SU-DHL-6 (cell line): Measurements from ENCODE around the gene KREMEN1.

Experiments used
- H2AFZ ChIP-seq: fragments of 200-600 bp; sonication (generic); 2 replicates; pipeline ENCODE4 v1.6.1; 2014; ENCODE audit warnings: low read depth, mild to moderate bottlenecking, moderate library complexity, mixed read lengths, antibody characterized with exemption, low read length; ENCODE audit not compliant: severe bottlenecking
- H3F3A ChIP-seq: fragments of 200-600 bp; shearing (Covaris generic); 2 replicates; pipeline ENCODE4 v1.6.0; 2016; ENCODE audit warnings: antibody characterized with exemption, mild to moderate bottlenecking; ENCODE audit not compliant: insufficient read depth
- H3K27ac ChIP-seq: fragments of 200-600 bp; sonication (generic); 2 replicates; pipeline ENCODE4 v1.5.1; 2016; ENCODE audit warnings: low read depth, mild to moderate bottlenecking, low read length, moderate library complexity, mixed read lengths
- H3K27me3 ChIP-seq: fragments of 200-600 bp; sonication (generic), shearing (Covaris generic); 2 replicates; pipeline ENCODE4 v1.6.0; 2014; ENCODE audit warnings: mild to moderate bottlenecking, low read length
- H3K36me3 ChIP-seq: fragments of 200-600 bp; sonication (generic); 2 replicates; pipeline ENCODE4 v1.6.1; 2014; ENCODE audit warnings: mild to moderate bottlenecking, low read length, mixed read lengths
- H3K4me2 ChIP-seq: fragments of 300-600, 200-600 bp; shearing (Covaris generic), sonication (generic); 2 replicates; pipeline ENCODE4 v1.6.0; 2014; ENCODE audit warnings: low read length, low read depth, mild to moderate bottlenecking; ENCODE audit not compliant: poor library complexity, severe bottlenecking
- H3K4me3 ChIP-seq: fragments of 200-600 bp; sonication (generic); 2 replicates; pipeline ENCODE4 v1.5.1; 2014; ENCODE audit warnings: antibody characterized with exemption, low read length, mild to moderate bottlenecking, mixed read lengths; ENCODE audit not compliant: insufficient read depth, poor library complexity, severe bottlenecking
- H3K79me2 ChIP-seq: fragments of 200-600 bp; sonication (generic); 2 replicates; pipeline ENCODE4 v1.6.1; 2014; ENCODE audit warnings: mild to moderate bottlenecking, low read length, moderate library complexity; ENCODE audit not compliant: insufficient read depth
- H3K9ac ChIP-seq: fragments of 200-600 bp; sonication (generic); 2 replicates; pipeline ENCODE4 v1.7.0; 2014; ENCODE audit warnings: mild to moderate bottlenecking, low read length
- H3K9me2 ChIP-seq: fragments of 200-600 bp; sonication (generic); replicated peaks from 2 replicates; pipeline ENCODE4 v1.6.1; 2014; ENCODE audit warnings: low read length; ENCODE audit not compliant: insufficient read depth
- H3K9me3 ChIP-seq: fragments of 200-600 bp; sonication (generic); 2 replicates; pipeline ENCODE4 v1.6.1; 2014; ENCODE audit warnings: low read length, mixed read lengths; ENCODE audit not compliant: insufficient read depth
- H4K20me1 ChIP-seq: fragments of 200-600 bp; sonication (generic); 2 replicates; pipeline ENCODE4 v1.6.1; 2014; ENCODE audit warnings: low read depth, mild to moderate bottlenecking, antibody characterized with exemption, low read length, moderate library complexity, mixed read lengths
- CTCF ChIP-seq: fragments of 200-600 bp; sonication (generic); IDR thresholded peaks from one replicate; pipeline ENCODE4 v1.5.1; 2017; ENCODE audit warnings: antibody characterized with exemption, mild to moderate bottlenecking, low read length, moderate library complexity; ENCODE audit not compliant: insufficient read depth, poor library complexity, severe bottlenecking
- EZH2phosphoT487 ChIP-seq: fragments of 200-600 bp; sonication (generic), shearing (Covaris generic); conservative IDR thresholded peaks from 2 replicates; pipeline ENCODE4 v1.6.1; 2018; ENCODE audit warnings: mild to moderate bottlenecking, antibody characterized with exemption, low read length, moderate library complexity, mixed read lengths

The KREMEN1 gene

DNA sequence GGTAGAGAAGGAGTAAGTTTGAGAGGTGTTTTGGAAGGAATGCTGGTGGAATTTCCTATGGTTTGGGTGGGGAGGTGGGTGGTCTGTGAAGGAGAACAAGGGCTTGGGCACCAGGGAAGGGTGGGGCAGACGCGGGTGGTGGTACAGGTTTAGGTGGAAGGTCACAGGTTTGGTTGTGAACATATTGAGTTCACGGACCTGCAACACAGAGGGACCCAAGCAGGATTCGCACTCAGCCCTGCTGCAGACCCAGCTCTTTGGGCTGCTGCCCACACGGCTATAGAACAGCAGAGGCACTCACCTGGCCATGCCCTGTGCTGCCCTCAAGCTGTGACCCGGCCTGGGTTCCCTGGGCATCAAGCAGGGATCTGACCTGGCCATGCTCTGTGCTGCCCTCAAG is 99.4 kb downstream of the KREMEN1 start:
- Histone ChIP-seq H3K27ac (no peak overlapping the region), H3K9ac (no peak overlapping the region), H3F3A (no peaks in the 10 kb centered on the region), H2AFZ (no peak overlapping the region), H3K4me3 (no peak overlapping the region), H3K9me3 (no peaks in the 10 kb centered on the region), H3K9me2 (no peaks in the 10 kb centered on the region), H3K79me2 (no peaks in the 10 kb centered on the region), H3K27me3 (no peaks in the 10 kb centered on the region), H3K4me2 (no peak overlapping the region), H4K20me1 (no peaks in the 10 kb centered on the region), H3K36me3 (no peaks in the 10 kb centered on the region)
- TF ChIP-seq EZH2phosphoT487 (no peak), CTCF (no peak)

GRCh38 chr22:29175312-29175835 is 102.5 kb downstream of the KREMEN1 start:
- Histone ChIP-seq H3K79me2 (no peaks in the 10 kb centered on the region), H3K9me3 (no peaks in the 10 kb centered on the region), H3K27ac (no peak overlapping the region), H3K4me2 (no peak overlapping the region), H3F3A (no peaks in the 10 kb centered on the region), H3K9me2 (no peaks in the 10 kb centered on the region), H3K4me3 (no peak overlapping the region), H3K36me3 (no peaks in the 10 kb centered on the region), H2AFZ (no peak overlapping the region), H3K27me3 (no peaks in the 10 kb centered on the region), H4K20me1 (no peaks in the 10 kb centered on the region), H3K9ac (no peak overlapping the region)
- TF ChIP-seq EZH2phosphoT487 (no peak), CTCF (no peak)

DNA sequence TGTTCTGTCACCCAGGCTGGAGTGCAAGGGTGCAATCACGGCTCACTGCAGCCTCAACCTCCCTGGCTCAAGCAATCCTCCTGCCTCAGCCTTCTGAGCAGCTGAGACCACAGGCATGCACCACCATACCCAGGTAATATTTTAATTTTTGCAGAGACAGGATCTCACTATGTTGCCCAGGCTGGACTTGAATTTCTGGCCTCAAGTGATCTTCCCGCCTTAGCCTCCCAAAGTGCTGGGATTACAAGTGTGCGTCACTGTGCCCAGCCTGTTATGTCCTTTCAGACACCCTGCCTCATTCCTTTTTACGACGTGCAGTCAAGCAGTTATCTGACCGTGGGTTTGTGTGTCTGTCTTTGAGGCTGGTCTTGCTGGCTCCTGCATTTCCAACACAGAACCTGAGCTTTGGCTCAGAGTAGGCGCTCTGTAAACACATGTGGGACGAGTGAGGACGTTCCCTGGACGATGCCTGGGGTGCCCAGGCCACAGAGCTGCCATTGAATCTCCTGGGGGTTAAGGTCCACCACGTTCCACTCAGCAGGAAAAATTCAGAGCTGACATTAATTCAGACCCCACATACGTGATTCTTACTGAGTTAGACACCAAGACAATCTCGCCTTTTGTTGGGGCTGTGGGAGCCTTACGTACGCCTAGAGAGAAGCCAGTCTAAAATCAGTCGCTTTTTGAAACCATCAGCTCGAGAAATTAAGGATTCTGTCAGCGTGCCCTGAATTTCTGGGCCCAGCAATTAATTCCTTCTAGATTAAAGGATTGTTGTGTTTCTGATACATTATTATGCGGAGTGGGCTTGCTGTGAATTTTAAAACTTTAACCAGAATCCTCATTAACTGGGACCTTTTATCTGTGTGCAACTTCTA is 111.4 kb downstream of the KREMEN1 start:
- no peak for TF ChIP-seq CTCF
- no peak for TF ChIP-seq EZH2phosphoT487

More for the DNA sequence above, 111.4 kb downstream of the KREMEN1 start:
- Histone ChIP-seq H3K4me3 (no peak overlapping the region), H2AFZ (no peak overlapping the region), H3K9ac (no peak overlapping the region), H3K79me2 (no peaks in the 10 kb centered on the region), H3F3A (no peaks in the 10 kb centered on the region), H3K4me2 (no peak overlapping the region), H3K9me2 (no peaks in the 10 kb centered on the region), H3K36me3 (no peaks in the 10 kb centered on the region), H3K9me3 (no peaks in the 10 kb centered on the region), H4K20me1 (no peaks in the 10 kb centered on the region), H3K27ac (no peak overlapping the region), H3K27me3 (no peaks in the 10 kb centered on the region)
